Frontal cortex (tissue), 4 donors: Measurements from ENCODE around the gene TCF7L2. TPM values are rescaled to one million over a fixed set of nuclear protein-coding genes. Genes with fewer than 3 reads are reported as not detected.

Experiments
- DNase-seq, 2 donors: peaks; one replicate each; pipeline ENCODE4 v3.0.0; 2012; ENCODE audit warnings: low spot score in 2 of 2
- FAIRE-seq: peaks from 2 replicates; lab custom pipeline; 2012; peaks lifted over from hg19 to GRCh38; lab: Jason Lieb, UNC
- total RNA-seq: library from RNA; depleted of rRNA; stranded (reverse); fragments of >200 nt; gene quantifications from one replicate; pipeline ENCODE4 v1.2.3, GENCODE V29; 2014
- donor health status: control.
- donor health status: control.
- donor health status: control.

The TCF7L2 gene
- total RNA-seq, 1 donor from 2014 or later: 0.82 TPM

GRCh38 chr10:113037218-113037617, 87.2 kb downstream of the TCF7L2 start:
- DNase-seq (no peak), FAIRE-seq (no peak)

- no peak for DNase-seq
- no peak for FAIRE-seq
Measured at GRCh38 chr10:113038183-113038582, 88.1 kb downstream of the TCF7L2 start.

- FAIRE-seq (no peak), DNase-seq (no peak)
Measured at GRCh38 chr10:113038985-113039384, 88.9 kb downstream of the TCF7L2 start.

GRCh38 chr10:113041324-113041723, 91.3 kb downstream of the TCF7L2 start:
- FAIRE-seq: no peak

GRCh38 chr10:113041841-113042750, 92.0 kb downstream of the TCF7L2 start:
- DNase-seq (no peak), FAIRE-seq (no peak)

More at GRCh38 chr10:113041324-113041723, 91.3 kb downstream of the TCF7L2 start:
- DNase-seq: no peak

- DNase-seq (no peak), FAIRE-seq (no peak)
Measured at GRCh38 chr10:113042868-113043267, 92.8 kb downstream of the TCF7L2 start.

GRCh38 chr10:113044016-113044755, 94.1 kb downstream of the TCF7L2 start:
- DNase-seq (no peak), FAIRE-seq (no peak)

GRCh38 chr10:113045147-113046055, 95.4 kb downstream of the TCF7L2 start:
- FAIRE-seq (no peak), DNase-seq (no peak)

GRCh38 chr10:113047151-113047550, 97.1 kb downstream of the TCF7L2 start:
- no peak for FAIRE-seq

GRCh38 chr10:113047605-113047962, 97.5 kb downstream of the TCF7L2 start:
- DNase-seq (no peak), FAIRE-seq (no peak)

More at GRCh38 chr10:113047151-113047550, 97.1 kb downstream of the TCF7L2 start:
- DNase-seq: no peak

- no peak for DNase-seq
- no peak for FAIRE-seq
Measured at GRCh38 chr10:113047963-113048781, 98.1 kb downstream of the TCF7L2 start.

GRCh38 chr10:113049881-113050280, 99.8 kb downstream of the TCF7L2 start:
- no peak for DNase-seq
- FAIRE-seq: no peak

GRCh38 chr10:113052076-113052830, 102.2 kb downstream of the TCF7L2 start:
- DNase-seq (no peak), FAIRE-seq (no peak)

GRCh38 chr10:113053091-113053490, 103.0 kb downstream of the TCF7L2 start:
- FAIRE-seq: no peak
- no peak for DNase-seq

GRCh38 chr10:113053881-113054280, 103.8 kb downstream of the TCF7L2 start:
- no peak for DNase-seq

GRCh38 chr10:113055458-113055857, 105.4 kb downstream of the TCF7L2 start:
- FAIRE-seq (no peak), DNase-seq (no peak)

More at GRCh38 chr10:113053881-113054280, 103.8 kb downstream of the TCF7L2 start:
- FAIRE-seq: no peak

GRCh38 chr10:113056030-113056429, 106.0 kb downstream of the TCF7L2 start:
- FAIRE-seq (no peak), DNase-seq (no peak)

- no peak for DNase-seq
- FAIRE-seq: no peak
Measured at GRCh38 chr10:113056441-113057021, 106.5 kb downstream of the TCF7L2 start.
